ENCODE data around the gene EPB41.

GRCh38 chr1:29081201-29081600, 166.8 kb downstream of the EPB41 start:
- TF ChIP-seq POLR2A (IDR thresholded peaks at IDR 0.05) (no peak), CTCF (IDR thresholded peaks at IDR 0.05) (no peak)

All from Peyer's patch (tissue), 4 donors.